Ishikawa (cell line): ENCODE data around the gene B4GALNT1.

ENCODE experiments used
- CEBPB ChIP-seq: IDR thresholded peaks from 2 replicates; pipeline ENCODE4 v1.6.1; 2012
- CREB1 ChIP-seq: IDR thresholded peaks from 2 replicates; pipeline ENCODE4 v1.6.1; 2012; ENCODE audit warnings: low read depth
- EGR1 ChIP-seq: IDR thresholded peaks from 2 replicates; pipeline ENCODE4 v1.6.1; 2012
- EP300 ChIP-seq: IDR thresholded peaks from 2 replicates; pipeline ENCODE4 v1.6.1; 2012; ENCODE audit warnings: borderline replicate concordance
- FOXM1 ChIP-seq: IDR thresholded peaks from 2 replicates; pipeline ENCODE4 v1.6.1; 2012; ENCODE audit warnings: low read depth, borderline replicate concordance
- MAX ChIP-seq: IDR thresholded peaks from 2 replicates; pipeline ENCODE4 v1.6.1; 2012
- NFIC ChIP-seq: IDR thresholded peaks from 2 replicates; pipeline ENCODE4 v1.6.1; 2012
- RAD21 ChIP-seq: IDR thresholded peaks from 2 replicates; pipeline ENCODE4 v1.6.1; 2012; ENCODE audit warnings: low read depth
- REST ChIP-seq: IDR thresholded peaks from 2 replicates; pipeline ENCODE4 v1.6.1; 2012; ENCODE audit warnings: low read depth, mild to moderate bottlenecking
- TAF1 ChIP-seq: IDR thresholded peaks from 2 replicates; pipeline ENCODE4 v1.6.1; 2012; ENCODE audit warnings: low read depth, mild to moderate bottlenecking
- TCF12 ChIP-seq: IDR thresholded peaks from 2 replicates; pipeline ENCODE4 v1.6.1; 2012; ENCODE audit warnings: low read depth
- TEAD4 ChIP-seq: IDR thresholded peaks from 2 replicates; pipeline ENCODE4 v1.6.1; 2012
- USF1 ChIP-seq: IDR thresholded peaks from 2 replicates; pipeline ENCODE4 v1.6.1; 2012
- YY1 ChIP-seq: IDR thresholded peaks from 2 replicates; pipeline ENCODE4 v1.6.1; 2012; ENCODE audit warnings: low read depth
- ZBTB7A ChIP-seq: IDR thresholded peaks from 2 replicates; pipeline ENCODE4 v1.6.1; 2012; ENCODE audit warnings: low read depth

B4GALNT1 gene

GRCh38 chr12:57620936-57621496 is 12.0 kb downstream of the B4GALNT1 start:
- TF ChIP-seq TCF12 = no peak
- no peak for TF ChIP-seq FOXM1
- TF ChIP-seq REST = 0 out of 2 replicates have a peak, but pooled peaks have one; percentile 3
- no peak for TF ChIP-seq YY1

GRCh38 chr12:57620245-57620935 is 12.6 kb downstream of the B4GALNT1 start:
- no peak for TF ChIP-seq REST

GRCh38 chr12:57619434-57620244 is 13.4 kb downstream of the B4GALNT1 start:
- TF ChIP-seq REST = no peak
- TF ChIP-seq EP300 = no peak
- TF ChIP-seq ZBTB7A = no peak

- TF ChIP-seq ZBTB7A = no peak
- TF ChIP-seq EGR1 = no peak
- TF ChIP-seq MAX = no peak
- TF ChIP-seq USF1 = no peak
- TF ChIP-seq FOXM1 = no peak
- no peak for TF ChIP-seq RAD21
- TF ChIP-seq TCF12 = no peak
- no peak for TF ChIP-seq YY1
- no peak for TF ChIP-seq TEAD4
- no peak for TF ChIP-seq TAF1
- TF ChIP-seq CREB1 = no peak
- no peak for TF ChIP-seq CEBPB
- no peak for TF ChIP-seq EP300
- TF ChIP-seq NFIC = no peak
- no peak for TF ChIP-seq REST
Observed at GRCh38 chr12:57618966-57619433, 14.0 kb downstream of the B4GALNT1 start.
